ENCODE measurements around the gene ANKRD55.
A peak's percentile ranks its signal among the peaks of the same experiment; 100 is the strongest.
"Not testable (repeated sequence)": the region's sequence is repeated elsewhere in the genome, so short reads cannot be mapped to it uniquely, and the experiment has no call there.

Gene ANKRD55

GRCh38 chr5:56102889-56103288 is 130.2 kb downstream of the ANKRD55 start:
- DNase-seq (ENCODE audit: low read depth in 2 of 2): no peak

- not testable (repeated sequence) for DNase-seq (ENCODE audit: low read depth in 2 of 2)
Measured at GRCh38 chr5:56102207-56102606, 130.9 kb downstream of the ANKRD55 start.

- no peak for DNase-seq (ENCODE audit: low read depth in 2 of 2)
Measured at GRCh38 chr5:56101180-56101579, 131.9 kb downstream of the ANKRD55 start.

GRCh38 chr5:56100439-56101176 is 132.5 kb downstream of the ANKRD55 start:
- no peak for DNase-seq (ENCODE audit: low read depth in 2 of 2)

- no peak for DNase-seq (ENCODE audit: low read depth in 2 of 2)
Measured at GRCh38 chr5:56099346-56099745, 133.8 kb downstream of the ANKRD55 start.

- no peak for DNase-seq (ENCODE audit: low read depth in 2 of 2)
Measured at GRCh38 chr5:56097055-56097454, 136.1 kb downstream of the ANKRD55 start.

GRCh38 chr5:56095579-56096102 is 137.5 kb downstream of the ANKRD55 start:
- DNase-seq (ENCODE audit: low read depth in 2 of 2): no peak

- DNase-seq (ENCODE audit: low read depth in 2 of 2): peak; percentile 1 to 15
Measured at GRCh38 chr5:56094579-56095361, 138.4 kb downstream of the ANKRD55 start.

- no peak for DNase-seq (ENCODE audit: low read depth in 2 of 2)
Measured at GRCh38 chr5:56093970-56094369, 139.2 kb downstream of the ANKRD55 start.

GRCh38 chr5:56092115-56092514 is 141.0 kb downstream of the ANKRD55 start:
- no peak for DNase-seq (ENCODE audit: low read depth in 2 of 2)

GRCh38 chr5:56091664-56092063 is 141.5 kb downstream of the ANKRD55 start:
- no peak for DNase-seq (ENCODE audit: low read depth in 2 of 2)

GRCh38 chr5:56090793-56091460 is 142.2 kb downstream of the ANKRD55 start:
- DNase-seq (ENCODE audit: low read depth in 2 of 2): no peak

- no peak for DNase-seq (ENCODE audit: low read depth in 2 of 2)
Measured at GRCh38 chr5:56088967-56089829, 143.9 kb downstream of the ANKRD55 start.

- DNase-seq (ENCODE audit: low read depth in 2 of 2): no peak
Measured at GRCh38 chr5:56088431-56088949, 144.6 kb downstream of the ANKRD55 start.

GRCh38 chr5:56085193-56085592 is 147.9 kb downstream of the ANKRD55 start:
- DNase-seq (ENCODE audit: low read depth in 2 of 2): no peak

- DNase-seq (ENCODE audit: low read depth in 2 of 2): no peak
Measured at GRCh38 chr5:56083286-56083854, 149.8 kb downstream of the ANKRD55 start.

GRCh38 chr5:56081053-56081642 is 152.0 kb downstream of the ANKRD55 start:
- not testable (repeated sequence) for DNase-seq (ENCODE audit: low read depth in 2 of 2)

GRCh38 chr5:56080375-56081052 is 152.6 kb downstream of the ANKRD55 start:
- no peak for DNase-seq (ENCODE audit: low read depth in 2 of 2)

GRCh38 chr5:56079157-56079500 is 154.0 kb downstream of the ANKRD55 start:
- DNase-seq (ENCODE audit: low read depth in 2 of 2): not testable (repeated sequence)
